Measurements from ENCODE around the gene FBXO44.

Gene FBXO44

GRCh38 chr1:11691302-11691914 lies 36.7 kb downstream of the FBXO44 start, which contains the start of gene DRAXIN:
Gene DRAXIN, plus strand, starts transcription at chr1:11691710. Its CDS starts 14,549 bp downstream, at chr1:11706259.
- peak; percentile 79 for DNase-seq
- H3K27ac Mint-ChIP-seq, result peak within 1 kb of the TSS; percentile 98

GRCh38 chr1:11691928-11692711 lies 37.4 kb downstream of the FBXO44 start:
- no peak for TF ChIP-seq CTCF (IDR thresholded peaks at IDR 0.05)
- Mint-ChIP-seq H3K4me3 (peak overlapping the region; percentile 88), H3K27me3 (ENCODE audit: low read depth, poor library complexity) (peaks cover 45% of the 10 kb centered on the region), H3K27ac (no peak overlapping the region), H3K9me3 (no peaks in the 10 kb centered on the region), H3K4me1 (peaks cover 45% of the 10 kb centered on the region), H3K36me3 (ENCODE audit: low read depth) (no peaks in the 10 kb centered on the region)
- peak; percentile 41 for DNase-seq

More at GRCh38 chr1:11691302-11691914, 36.7 kb downstream of the FBXO44 start, which contains the start of gene DRAXIN:
- H3K36me3 Mint-ChIP-seq (ENCODE audit: low read depth), result no peaks in the 10 kb centered on the region
- TF ChIP-seq CTCF (IDR thresholded peaks at IDR 0.05), result no peak
- H3K4me1 Mint-ChIP-seq, result peaks cover 45% of the 10 kb centered on the region
- H3K27me3 Mint-ChIP-seq (ENCODE audit: low read depth, poor library complexity), result peaks cover 42% of the 10 kb centered on the region
- peak within 1 kb of the TSS; percentile 94 for H3K4me3 Mint-ChIP-seq
- H3K9me3 Mint-ChIP-seq, result no peaks in the 10 kb centered on the region

GRCh38 chr1:11693024-11693590 lies 38.4 kb downstream of the FBXO44 start:
- Mint-ChIP-seq H3K27me3 (ENCODE audit: low read depth, poor library complexity) (peaks cover 40% of the 10 kb centered on the region), H3K27ac (no peak overlapping the region), H3K4me1 (peaks cover 40% of the 10 kb centered on the region), H3K4me3 (peak overlapping the region; percentile 88), H3K9me3 (no peaks in the 10 kb centered on the region), H3K36me3 (ENCODE audit: low read depth) (no peaks in the 10 kb centered on the region)
- no peak for TF ChIP-seq CTCF (IDR thresholded peaks at IDR 0.05)
- no peak for DNase-seq

GRCh38 chr1:11693917-11694316 lies 39.2 kb downstream of the FBXO44 start:
- H3K9me3 Mint-ChIP-seq, result no peaks in the 10 kb centered on the region
- no peaks in the 10 kb centered on the region for H3K36me3 Mint-ChIP-seq (ENCODE audit: low read depth)
- no peak overlapping the region for H3K27ac Mint-ChIP-seq
- TF ChIP-seq CTCF (IDR thresholded peaks at IDR 0.05), result no peak
- H3K27me3 Mint-ChIP-seq (ENCODE audit: low read depth, poor library complexity), result peaks cover 40% of the 10 kb centered on the region
- no peak for DNase-seq
- H3K4me1 Mint-ChIP-seq, result peaks cover 42% of the 10 kb centered on the region
- H3K4me3 Mint-ChIP-seq, result peak overlapping the region; percentile 88

GRCh38 chr1:11695861-11696260 lies 41.2 kb downstream of the FBXO44 start:
- TF ChIP-seq CTCF (IDR thresholded peaks at IDR 0.05), result no peak
- no peak overlapping the region for H3K4me3 Mint-ChIP-seq
- H3K27ac Mint-ChIP-seq, result no peak overlapping the region
- H3K27me3 Mint-ChIP-seq (ENCODE audit: low read depth, poor library complexity), result peaks cover 43% of the 10 kb centered on the region
- H3K36me3 Mint-ChIP-seq (ENCODE audit: low read depth), result no peaks in the 10 kb centered on the region
- no peaks in the 10 kb centered on the region for H3K9me3 Mint-ChIP-seq
- DNase-seq, result no peak
- H3K4me1 Mint-ChIP-seq, result peaks cover 36% of the 10 kb centered on the region
